HG02870 (cell line): ENCODE measurements around the gene YAP1.

Source experiments
- ATAC-seq: cut with Tn5 transposase; IDR thresholded peaks from one replicate; pipeline ENCODE4 v1.9.1; 2021; ENCODE audit warnings: mild to moderate bottlenecking, moderate library complexity; ENCODE audit not compliant: unreplicated experiment

The YAP1 gene

GRCh38 chr11:102116453-102117205 is 6.4 kb downstream of the YAP1 start:
- no peak for ATAC-seq

GRCh38 chr11:102117472-102118113 is 7.3 kb downstream of the YAP1 start:
- ATAC-seq = no peak

GRCh38 chr11:102118937-102119336 is 8.7 kb downstream of the YAP1 start:
- no peak for ATAC-seq

- ATAC-seq = no peak
These were observed 9.8 kb downstream of the YAP1 start for GRCh38 chr11:102119997-102120396.

- no peak for ATAC-seq
These were observed 10.3 kb downstream of the YAP1 start for GRCh38 chr11:102120437-102120973.

- ATAC-seq = no peak
These were observed 11.1 kb downstream of the YAP1 start for GRCh38 chr11:102121329-102121728.

GRCh38 chr11:102134597-102134996 is 24.4 kb downstream of the YAP1 start:
- ATAC-seq = no peak

GRCh38 chr11:102135256-102135655 is 25.0 kb downstream of the YAP1 start:
- ATAC-seq = no peak

- no peak for ATAC-seq
These were observed 28.0 kb downstream of the YAP1 start for GRCh38 chr11:102138223-102138622.

- ATAC-seq = no peak
These were observed 28.4 kb downstream of the YAP1 start for GRCh38 chr11:102138670-102139069.

- no peak for ATAC-seq
These were observed 28.8 kb downstream of the YAP1 start for GRCh38 chr11:102139081-102139498.

- ATAC-seq = no peak
These were observed 32.1 kb downstream of the YAP1 start for GRCh38 chr11:102142333-102142732.

- no peak for ATAC-seq
These were observed 33.6 kb downstream of the YAP1 start for GRCh38 chr11:102143867-102144266.

GRCh38 chr11:102144357-102145355 is 34.4 kb downstream of the YAP1 start:
- ATAC-seq = no peak

GRCh38 chr11:102147015-102147414 is 36.8 kb downstream of the YAP1 start:
- ATAC-seq = no peak

- no peak for ATAC-seq
These were observed 37.4 kb downstream of the YAP1 start for GRCh38 chr11:102147632-102148031.

GRCh38 chr11:102148059-102148458 is 37.8 kb downstream of the YAP1 start:
- no peak for ATAC-seq

- ATAC-seq = no peak
These were observed 41.7 kb downstream of the YAP1 start for GRCh38 chr11:102151784-102152525.

GRCh38 chr11:102153082-102153481 is 42.8 kb downstream of the YAP1 start:
- ATAC-seq = no peak

- no peak for ATAC-seq
These were observed 44.6 kb downstream of the YAP1 start for GRCh38 chr11:102154806-102155205.
